Gastroesophageal sphincter (tissue), 3 donors: ENCODE results near the gene YAP1.

Experiments used
- CTCF ChIP-seq, 4 experiments: fragments of 200-600 bp in 2 of 4; fragments of 450-650 bp in 2 of 4; sonication (generic) in 1 of 4; IDR thresholded peaks; one replicate each; pipeline ENCODE4 v1.5.1; 2017 to 2019; ENCODE audit warnings: antibody characterized with exemption in 4 of 4, mild to moderate bottlenecking in 2 of 4, moderate library complexity in 2 of 4
- EP300 ChIP-seq: sonication (generic); formaldehyde crosslinking; IDR thresholded peaks from one replicate; pipeline ENCODE4 v1.6.1; 2017; ENCODE audit warnings: antibody characterized with exemption, mild to moderate bottlenecking

GRCh38 chr11:102197670-102198139 is 87.5 kb downstream of the YAP1 start:
- TF ChIP-seq EP300 = no peak
- TF ChIP-seq CTCF (IDR thresholded peaks at IDR 0.05) = no peak
